NCI-H146 (cell line): ENCODE measurements around the gene ID4.

ENCODE experiments used
- DNase-seq: peaks from one replicate; lab custom pipeline; 2025; lab: John Stamatoyannopoulos, UW

ID4 gene, protein sequence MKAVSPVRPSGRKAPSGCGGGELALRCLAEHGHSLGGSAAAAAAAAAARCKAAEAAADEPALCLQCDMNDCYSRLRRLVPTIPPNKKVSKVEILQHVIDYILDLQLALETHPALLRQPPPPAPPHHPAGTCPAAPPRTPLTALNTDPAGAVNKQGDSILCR

DNA sequence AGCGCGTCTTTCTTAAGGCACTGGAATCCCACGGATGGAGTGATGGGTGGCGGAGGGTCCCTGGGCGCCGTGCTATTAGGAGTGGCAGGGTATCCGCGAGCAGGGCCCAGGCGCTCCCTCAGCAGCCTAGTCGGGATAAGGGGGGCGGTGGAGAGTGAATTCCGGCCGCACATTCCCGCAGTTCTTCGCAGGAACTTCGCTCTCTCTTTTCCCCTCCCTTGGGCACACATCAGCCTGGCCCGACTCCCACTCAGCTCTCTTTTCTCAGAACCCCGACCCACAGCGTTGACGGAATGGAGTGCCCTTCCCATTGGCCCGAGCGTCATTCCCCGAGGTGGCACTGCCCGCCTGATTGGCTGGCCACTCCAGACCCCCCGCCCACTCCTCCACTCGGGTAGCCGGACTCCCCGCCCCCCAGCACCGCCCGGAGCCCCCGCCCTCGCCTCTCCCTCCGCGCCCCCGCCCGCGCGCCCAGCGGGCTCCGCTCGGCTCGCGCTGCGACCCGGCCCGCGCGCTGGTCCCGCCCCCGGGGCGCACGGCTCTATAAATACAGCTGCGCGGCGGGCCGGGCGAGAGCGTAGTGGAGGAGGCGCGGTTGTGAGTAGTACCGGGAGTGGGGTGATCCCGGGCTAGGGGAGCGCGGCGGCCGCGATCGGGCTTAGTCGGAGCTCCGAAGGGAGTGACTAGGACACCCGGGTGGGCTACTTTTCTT lies at the start of gene ID4:
TSS of gene ID4 (plus strand) at position 572 of the 712 bp plus-strand sequence. CDS start 385 bp downstream, outside the sequence.
- DNase-seq = peak; percentile 92

DNA sequence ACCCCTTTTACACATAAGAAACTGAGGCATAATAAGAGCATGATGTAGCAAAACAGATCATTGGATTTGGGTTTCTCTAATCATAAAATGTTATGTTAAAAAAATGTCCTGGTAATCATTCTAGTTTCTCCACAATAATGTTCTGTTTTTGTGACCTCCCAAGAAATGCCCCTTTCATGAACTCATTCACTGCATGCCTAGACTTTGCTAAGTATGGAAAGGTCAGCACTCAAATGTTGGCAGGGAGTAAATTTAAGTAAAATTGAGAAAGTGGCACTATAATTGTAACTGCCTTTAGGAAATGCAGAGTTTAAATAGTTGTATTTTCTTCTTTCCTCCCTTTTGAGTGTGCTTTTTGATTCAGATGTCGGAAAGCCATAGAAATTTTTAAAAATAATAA lies 48.5 kb upstream of the ID4 start:
- DNase-seq = no peak

DNA sequence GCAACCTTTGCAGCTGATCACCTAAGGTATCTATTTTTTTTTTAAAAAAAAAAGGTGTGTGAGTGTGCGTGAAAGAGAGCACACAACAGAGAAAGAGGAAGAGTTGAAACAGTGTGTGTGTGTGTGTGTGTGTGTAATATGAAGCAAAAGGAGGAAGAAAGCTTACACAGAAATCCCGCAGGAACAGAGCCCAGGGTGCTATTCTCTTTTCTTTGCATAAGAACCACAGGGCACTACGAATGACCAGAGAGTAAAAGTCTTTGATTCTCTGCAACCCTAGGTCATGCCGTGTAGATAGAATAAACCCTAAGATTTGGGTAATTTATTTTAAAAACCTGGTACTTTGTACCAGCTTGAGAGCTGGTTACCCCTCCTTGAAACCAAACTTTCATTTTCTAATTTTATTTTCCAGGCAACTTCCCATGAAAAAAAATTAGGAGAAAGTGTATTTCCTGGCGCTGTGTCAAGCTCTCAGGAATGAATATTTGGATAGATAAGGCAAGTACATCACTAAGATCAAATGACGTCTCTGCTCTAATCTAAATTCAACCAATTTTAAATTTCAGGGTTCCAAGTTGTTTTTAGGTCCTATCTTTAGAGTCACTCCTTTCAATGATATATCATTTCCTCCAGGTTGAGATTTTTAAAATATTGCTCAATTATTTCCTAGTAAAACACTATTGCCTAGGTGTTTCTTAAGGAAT lies 47.9 kb upstream of the ID4 start:
- DNase-seq = no peak

DNA sequence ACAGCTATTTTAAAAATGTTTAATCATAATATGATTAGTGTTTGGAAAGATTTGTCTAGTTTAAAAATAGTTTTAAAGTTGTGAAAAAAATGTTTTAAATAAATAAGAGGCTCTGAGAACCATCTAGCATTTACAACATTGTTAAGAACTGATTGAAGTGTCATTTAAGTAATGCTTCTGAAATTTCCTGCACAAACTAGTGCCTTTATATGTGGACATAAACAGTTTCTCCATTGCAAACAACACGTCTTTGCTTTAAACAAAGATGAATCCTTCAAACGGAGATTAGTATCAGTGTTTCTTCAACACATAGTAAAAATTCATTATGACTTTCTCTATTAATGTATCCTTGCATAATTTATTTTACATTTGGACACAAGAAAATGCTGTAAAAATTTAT lies 45.9 kb upstream of the ID4 start:
- DNase-seq = no peak

DNA sequence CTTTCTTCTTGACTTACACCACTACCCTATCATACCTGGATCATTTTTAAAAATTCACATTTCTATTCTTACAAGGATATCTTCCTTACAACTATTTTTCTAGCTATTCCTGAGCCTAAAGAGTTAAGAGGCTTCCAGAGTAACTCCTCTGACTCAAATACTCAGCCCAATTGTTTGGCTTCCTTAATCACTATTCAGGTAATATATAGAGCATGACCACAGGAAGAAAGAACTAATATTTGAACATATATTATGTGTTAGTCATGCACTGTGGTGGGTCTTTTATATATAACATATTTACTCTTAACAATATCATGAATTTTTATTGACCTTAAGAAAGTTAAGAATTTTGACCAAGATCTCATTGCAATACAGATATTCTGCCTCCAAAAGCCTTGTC lies 42.0 kb upstream of the ID4 start:
- DNase-seq = peak; percentile 7

DNA sequence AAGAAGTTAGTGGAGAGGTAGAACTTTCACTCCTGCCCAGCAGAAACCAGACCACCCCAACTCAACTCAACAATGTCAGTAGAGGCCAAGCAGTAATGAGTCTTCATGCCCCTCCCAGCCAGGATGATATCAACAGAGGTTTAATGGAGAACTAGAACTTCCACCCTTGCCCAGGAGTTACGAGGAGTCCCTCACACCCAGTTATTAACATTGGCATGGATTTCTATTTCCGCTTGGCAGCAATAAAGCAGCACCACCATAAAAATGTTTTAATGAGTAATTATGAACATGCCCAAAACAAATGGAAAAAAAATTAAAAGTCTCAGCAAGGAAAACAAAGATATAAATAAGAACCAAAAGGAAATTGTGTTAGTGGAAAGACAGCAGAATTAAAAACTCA lies 40.7 kb upstream of the ID4 start:
- DNase-seq = no peak

DNA sequence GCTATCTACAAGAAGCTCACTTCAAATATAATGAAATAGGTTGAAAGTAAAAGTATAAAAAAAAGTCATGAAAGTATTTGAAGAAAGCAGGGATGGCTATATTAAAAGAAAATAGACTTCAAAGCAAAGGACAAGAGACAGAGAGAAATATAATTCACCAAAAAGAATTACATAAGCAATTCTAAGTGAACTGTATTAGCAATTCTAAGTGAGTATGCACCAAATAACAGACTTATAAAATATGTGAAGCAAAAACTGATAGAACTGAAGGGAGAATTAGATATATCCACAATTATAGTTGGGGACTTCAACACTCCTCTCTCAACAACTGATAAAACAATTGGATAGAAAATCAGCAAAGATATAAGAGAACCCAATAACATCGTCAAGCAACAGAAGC lies 38.8 kb upstream of the ID4 start:
- no peak for DNase-seq

DNA sequence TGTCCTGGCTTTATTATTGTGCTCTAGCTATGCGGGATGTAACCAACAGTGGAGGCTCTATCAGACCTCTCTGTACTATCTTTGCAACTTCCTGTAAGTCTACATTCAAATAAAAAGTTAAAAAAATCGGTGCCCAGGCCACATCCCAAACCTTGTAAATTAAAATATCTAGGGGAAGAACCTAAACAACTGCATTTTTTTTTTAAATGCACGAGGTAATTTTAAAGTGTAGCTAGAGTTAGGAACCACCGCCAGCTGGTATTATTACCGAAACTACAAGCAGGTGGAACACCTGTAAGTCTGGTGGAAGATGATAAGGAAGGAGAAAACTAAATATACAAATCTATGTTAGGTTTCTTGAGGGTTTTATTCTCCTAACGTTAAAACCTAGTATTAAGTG lies 34.5 kb upstream of the ID4 start:
- no peak for DNase-seq

DNA sequence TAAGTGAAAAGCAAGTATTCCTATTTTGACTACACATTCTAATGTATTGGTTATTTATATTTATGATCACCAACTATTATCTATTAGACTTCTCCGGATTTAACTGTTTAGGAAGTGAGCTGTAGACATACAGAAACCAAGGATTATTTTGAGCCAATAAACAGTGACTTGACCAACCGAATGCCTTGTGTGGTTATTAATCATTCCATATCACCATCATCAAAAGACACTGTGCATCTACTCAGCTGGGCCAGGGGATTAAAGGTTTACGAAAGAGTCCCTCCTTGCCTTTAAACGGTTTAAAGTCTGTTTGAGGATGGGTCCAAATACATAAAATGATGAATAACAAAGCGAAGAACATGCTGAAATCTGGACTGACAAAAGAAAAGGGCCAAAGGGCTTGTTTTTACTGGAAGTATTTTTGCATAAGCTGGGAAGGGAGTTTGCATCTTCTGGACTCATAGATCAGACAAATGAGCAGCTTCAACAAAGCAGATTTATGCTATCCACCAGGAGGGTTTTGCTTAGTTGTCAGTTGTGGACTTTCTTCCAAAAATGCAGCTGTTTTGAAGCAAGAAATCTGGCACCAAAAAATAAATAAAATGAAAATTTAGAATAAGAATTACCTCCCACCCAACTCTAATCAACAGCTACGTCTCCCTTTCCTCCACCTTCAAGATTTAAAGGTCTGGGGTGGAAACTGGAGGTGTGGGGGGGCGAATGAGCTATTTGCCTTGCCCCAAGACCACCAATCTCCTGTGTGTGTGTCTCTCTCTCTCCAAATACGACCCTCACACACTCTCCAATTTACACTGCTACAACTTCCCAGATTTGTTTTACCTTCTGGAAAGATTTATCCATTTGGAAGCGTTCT lies 33.6 kb upstream of the ID4 start:
- peak; percentile 30 for DNase-seq

DNA sequence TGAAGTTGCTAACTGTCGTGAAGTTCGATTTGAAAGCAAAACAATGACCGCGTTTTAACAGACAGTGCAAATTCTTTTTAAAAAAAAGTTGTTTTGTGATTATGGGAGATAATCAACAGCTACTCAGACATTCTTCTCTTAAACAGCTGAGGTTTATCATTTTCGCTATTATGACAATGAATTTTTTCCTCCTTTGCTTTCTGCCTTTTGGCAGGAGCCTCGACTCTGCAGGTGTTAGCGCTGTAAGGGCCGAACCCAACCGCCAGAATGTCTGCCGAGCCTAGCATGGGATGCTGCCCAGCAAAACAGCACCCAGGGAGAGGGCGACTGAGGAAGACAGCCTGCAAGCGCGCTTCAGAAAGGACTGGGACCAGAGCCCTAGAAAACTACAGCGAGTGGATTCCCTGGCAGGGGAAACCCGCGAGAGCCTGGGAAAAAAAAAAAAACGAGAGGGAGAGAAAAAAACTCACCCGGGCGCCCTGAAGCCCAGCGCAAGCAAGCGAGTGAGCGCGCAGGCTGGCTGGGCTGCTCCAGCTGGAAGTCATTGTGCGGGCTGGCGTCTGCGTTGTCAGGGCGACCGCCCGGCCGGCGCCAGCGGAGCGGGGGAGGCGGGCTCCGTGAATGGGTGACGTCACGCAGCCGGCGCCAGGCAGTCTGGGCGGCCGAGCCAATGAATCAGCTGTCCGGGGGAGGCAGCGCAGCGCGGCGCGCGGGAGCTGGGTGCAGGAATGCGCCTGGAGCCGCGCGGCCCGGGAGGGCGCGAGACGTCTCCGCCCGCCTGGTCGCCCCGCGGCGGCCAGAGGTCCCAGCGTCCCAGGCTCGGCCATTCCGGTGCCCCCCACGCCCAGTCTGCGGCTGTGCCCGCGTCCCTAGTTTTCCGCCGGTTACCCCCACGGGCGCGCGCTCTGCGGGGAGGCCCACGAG lies 32.7 kb upstream of the ID4 start:
- DNase-seq = peak; percentile 97

DNA sequence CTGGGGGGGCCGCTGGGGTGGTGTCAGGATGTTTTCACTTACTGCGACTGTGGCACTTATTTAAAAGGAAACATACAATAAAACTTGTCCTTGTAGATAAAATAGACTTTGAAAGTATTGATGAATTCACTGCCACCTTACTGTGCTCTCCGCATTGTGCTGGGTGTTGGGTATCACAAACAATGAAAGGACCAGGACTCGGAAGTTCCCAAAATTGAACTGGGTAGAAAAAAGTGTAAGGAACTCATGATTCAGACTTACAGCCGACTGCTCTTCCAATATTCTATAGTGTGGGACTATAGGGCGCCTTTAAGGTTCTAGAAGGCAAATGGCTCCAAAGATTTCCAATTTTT lies 32.1 kb upstream of the ID4 start:
- no peak for DNase-seq

DNA sequence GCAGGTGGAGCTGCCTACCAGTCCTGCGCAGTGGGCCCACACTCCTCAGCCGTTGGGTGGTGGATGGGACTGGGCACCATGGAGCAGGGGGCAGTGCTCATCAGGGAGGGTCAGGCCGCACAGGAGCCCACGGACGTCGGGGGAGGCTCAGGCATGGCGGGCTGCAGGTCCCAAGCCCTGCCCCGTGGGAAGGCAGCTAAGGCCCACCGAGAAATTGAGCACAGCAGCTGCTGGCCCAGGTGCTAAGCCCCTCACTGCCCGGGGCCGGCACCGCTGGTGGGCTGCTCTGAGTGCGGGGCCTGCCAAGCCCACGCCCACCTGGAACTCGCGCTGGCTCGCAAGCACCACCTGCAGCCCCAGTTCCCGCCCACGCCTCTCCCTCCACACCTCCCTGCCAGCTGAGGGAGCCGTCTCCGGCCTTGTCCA lies 30.2 kb upstream of the ID4 start:
- no peak for DNase-seq

DNA sequence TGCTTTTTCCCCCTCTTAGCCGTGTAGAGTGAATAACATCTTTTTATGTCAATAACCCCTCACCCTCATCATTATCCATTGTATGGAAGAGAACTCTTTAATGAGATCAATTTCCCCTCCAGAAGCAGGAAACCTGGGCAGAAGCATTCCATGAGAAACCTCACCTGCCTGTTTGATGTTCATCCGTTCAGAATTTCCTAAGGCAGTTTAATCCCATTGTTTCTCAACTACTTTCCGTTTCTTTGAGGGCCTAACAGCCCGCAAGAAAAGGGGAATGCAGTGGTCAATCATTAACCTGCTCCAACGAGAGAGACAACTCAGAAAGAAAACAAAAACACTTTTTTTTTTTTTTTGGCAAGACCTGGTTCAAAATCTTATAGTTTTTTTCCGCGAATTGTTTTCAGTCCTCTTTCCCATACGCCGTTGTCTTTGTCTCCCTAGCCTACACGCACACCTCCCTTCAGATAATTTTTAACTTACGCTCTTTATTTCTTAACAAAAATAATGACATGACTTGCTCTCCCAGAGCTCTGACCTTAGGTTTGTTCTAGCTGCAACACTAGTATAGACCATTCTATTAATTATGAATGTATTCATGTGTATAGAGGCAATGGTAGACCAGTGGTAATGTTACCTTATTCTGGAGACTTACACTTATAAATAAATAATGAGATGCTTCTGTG lies 25.6 kb upstream of the ID4 start:
- DNase-seq = no peak

DNA sequence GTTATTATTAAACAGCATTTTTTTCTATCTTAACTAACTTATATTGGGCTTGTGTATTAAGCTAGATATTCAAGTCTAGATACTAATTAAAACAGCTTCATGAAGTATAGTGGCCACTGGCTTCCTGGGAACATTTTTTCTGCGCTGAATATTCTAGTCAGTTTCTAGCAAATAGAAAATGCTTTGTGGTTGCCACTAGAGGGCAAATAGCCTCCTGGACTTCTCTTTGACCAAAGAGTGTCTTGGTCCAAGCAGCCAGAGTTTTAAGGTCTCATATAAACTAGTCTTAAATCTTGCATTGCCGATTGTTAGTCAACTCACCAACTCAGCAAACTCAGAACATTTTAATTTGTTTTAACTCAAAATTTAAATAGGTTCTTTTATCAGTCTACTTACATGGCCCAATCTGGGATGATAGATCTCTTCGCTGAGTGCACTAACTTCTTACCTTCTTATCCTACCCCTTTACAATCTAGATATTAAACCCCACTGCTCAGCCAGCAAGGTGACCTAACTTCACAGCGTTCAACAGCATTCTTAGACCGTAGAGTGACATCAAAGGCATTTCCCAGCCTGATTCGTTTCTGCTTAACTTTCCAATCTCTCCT lies 24.6 kb upstream of the ID4 start:
- DNase-seq = peak; percentile 52

DNA sequence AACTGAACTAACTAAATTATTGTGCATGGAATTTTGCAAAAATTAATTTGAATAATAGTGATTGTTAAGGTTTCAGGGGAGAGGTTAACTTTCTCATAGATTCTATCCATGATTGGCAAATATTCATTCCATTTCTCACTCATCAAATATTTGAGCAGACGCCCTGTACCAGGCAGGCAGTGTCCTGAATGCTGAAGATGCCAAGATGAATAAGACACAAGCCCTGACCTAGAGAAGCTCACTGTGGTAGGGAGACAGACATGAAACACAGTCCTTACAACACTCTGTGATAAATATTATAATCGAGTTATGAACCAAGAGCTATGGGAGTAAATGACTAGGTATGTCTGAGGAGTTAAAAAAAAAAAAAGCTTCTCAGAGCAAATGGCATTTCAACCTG lies 18.4 kb upstream of the ID4 start:
- DNase-seq = no peak

DNA sequence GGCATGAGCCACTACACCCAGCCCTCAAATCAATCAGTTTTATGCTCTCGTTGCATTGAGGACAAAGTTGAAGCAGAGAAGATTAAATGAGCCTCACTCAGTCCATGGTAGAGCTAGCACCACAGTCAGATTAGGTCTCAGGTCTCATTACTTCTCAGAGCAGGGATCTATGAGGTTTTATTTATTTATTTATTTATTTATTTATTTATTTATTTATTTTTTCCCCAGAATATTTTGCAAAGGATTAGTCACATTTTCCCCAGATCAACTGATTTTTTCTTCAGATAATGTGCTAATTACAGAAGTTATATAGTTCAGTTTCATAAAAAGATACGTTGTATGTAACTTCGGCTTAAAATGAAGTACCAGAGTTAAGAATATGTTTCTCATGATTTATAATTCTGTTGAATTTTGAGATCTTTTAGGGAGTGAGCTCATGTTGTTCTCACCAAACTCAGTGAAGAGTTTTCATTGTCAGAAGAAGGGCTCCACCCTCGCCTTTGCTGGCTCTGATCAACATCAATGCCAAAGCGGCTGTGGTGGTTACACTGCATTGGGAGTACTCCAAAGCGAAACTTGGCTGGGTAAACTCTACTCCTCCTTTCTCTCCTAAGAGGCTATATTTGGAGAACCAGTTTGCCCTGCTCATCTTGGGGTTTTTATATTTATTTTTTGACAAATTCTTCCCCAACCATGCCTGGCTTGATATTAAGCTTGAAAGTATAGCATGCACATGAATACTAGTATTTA lies 12.9 kb upstream of the ID4 start:
- DNase-seq = no peak

DNA sequence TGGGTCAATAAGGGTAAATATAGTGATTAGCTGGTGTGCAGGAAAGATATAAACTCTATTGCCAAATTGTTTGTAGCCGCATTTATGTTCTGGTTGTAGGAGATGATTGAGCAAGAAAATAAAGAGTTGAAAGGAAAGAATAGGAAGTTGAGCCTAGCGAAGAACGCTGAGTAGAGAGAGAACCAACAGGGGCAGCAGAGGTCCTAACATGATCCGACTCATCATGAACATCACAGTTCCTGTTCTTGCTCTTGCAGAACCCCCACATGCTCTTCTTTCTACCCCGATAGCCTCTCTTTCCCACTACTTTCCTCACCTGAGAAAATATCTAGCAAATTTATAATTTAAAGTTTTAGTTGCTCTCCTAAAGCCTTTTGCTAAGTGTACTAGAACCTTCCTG lies 9.9 kb upstream of the ID4 start:
- DNase-seq = no peak

DNA sequence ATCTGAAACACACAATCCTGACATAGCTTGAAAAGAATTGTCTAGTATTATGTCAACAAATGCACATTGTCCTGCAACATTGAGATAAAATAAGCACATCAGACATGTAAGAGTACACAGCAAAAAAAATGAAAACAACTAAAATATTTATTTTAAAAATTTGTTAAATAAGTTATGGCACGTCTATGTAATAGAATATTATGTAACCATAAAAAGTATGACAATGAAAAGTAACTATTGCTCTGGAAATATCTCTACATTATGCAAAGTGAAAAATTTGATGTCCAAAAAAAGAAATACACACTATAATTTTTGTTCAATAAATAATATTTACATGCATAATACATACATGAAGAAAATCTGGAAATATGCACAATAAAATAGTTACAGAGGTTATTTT lies 9.3 kb upstream of the ID4 start:
- no peak for DNase-seq

DNA sequence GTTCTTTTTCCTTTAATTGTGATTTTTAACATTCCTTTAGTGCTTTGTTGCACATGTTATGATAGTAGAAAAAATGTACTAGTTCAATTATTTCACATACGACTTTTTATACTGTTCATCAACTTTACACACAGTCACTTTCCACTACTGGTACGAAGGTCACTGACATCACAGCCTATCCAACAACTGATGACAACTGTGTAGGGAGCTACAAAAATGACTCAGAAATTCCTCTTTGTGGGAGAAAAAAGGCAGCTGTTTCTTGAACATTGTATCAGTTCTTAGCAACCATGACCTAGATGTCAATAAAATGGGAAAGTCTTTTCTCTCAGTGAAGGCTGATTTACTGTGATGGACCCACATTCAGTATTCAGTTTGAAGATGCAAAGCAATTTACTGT lies 7.0 kb upstream of the ID4 start:
- no peak for DNase-seq

DNA sequence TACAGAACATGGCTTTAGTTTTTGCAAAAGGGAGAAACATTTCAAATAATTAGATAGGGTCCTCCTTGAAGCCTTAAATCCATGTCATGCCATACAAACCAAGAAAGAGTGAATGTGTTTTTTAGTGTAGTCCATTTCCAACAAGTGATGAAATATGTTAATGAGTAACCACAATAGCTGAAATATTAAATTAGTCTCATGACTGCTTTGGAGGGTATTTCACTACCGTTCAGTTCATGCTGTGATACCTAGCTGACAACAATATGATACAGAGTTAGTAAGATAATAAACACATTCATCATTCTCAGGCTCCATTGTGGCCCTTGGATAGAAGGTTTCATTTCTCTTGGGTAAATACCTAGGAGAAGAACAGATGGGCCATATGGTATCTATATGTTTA lies 5.8 kb upstream of the ID4 start:
- DNase-seq = no peak
